K562 (cell line): ENCODE results near the gene CCDC90B. TPM values are rescaled to one million over a fixed set of nuclear protein-coding genes. Genes with fewer than 3 reads are reported as not detected.

Experiments
- CBX2 ChIP-seq: fragments of 200-600 bp; sonication (generic); IDR thresholded peaks from one replicate; pipeline ENCODE4 v1.6.1; 2012; ENCODE audit warnings: mild to moderate bottlenecking, low read length, inconsistent platforms; ENCODE audit not compliant: insufficient read depth, poor library complexity, severe bottlenecking
- COPS2 ChIP-seq: fragments of 450-650 bp; conservative IDR thresholded peaks from 2 replicates; pipeline ENCODE4 v1.6.1; 2016; ENCODE audit warnings: mild to moderate bottlenecking, moderate library complexity
- ESRRB ChIP-seq: fragments of 250-450 bp; sonication (Bioruptor Pico); IDR thresholded peaks from 2 replicates; pipeline ENCODE4 v1.5.0; 2020; ENCODE audit warnings: mild to moderate bottlenecking, moderate library complexity, borderline replicate concordance
- HMG20B ChIP-seq: fragments of 250-450 bp; sonication (Bioruptor Pico); IDR thresholded peaks from 2 replicates; pipeline ENCODE4 v1.5.0; 2021; ENCODE audit warnings: mild to moderate bottlenecking
- HNRNPLL ChIP-seq: fragments of 200-400 bp; formaldehyde crosslinking; IDR thresholded peaks from 2 replicates; pipeline ENCODE4 v1.6.1; 2017; ENCODE audit warnings: low read length, low read depth, mild to moderate bottlenecking; ENCODE audit not compliant: poor library complexity, severe bottlenecking
- JUND ChIP-seq, 2 experiments: IDR thresholded peaks; 2 replicates in 1 of 2; 3 replicates in 1 of 2; pipeline ENCODE4 v1.6.1; 2011; ENCODE audit warnings: borderline replicate concordance in 2 of 2, low read depth in 2 of 2, low read length in 2 of 2, improper control_type of control experiment in 1 of 2, missing biosample characterization in 1 of 2, missing genetic modification characterization in 1 of 2, missing genetic modification reagents in 1 of 2
- PHB2 ChIP-seq: fragments of 450-650 bp; IDR thresholded peaks from 2 replicates; pipeline ENCODE4 v1.6.1; 2017; ENCODE audit warnings: low read depth
- SIX5 ChIP-seq, 2 experiments: IDR thresholded peaks; 2 replicates each; pipeline ENCODE4 v1.6.1; 2011; ENCODE audit warnings: low read length in 2 of 2, borderline replicate concordance in 1 of 2, low read depth in 1 of 2, mild to moderate bottlenecking in 1 of 2, moderate library complexity in 1 of 2; ENCODE audit not compliant: insufficient read depth in 1 of 2
- ZFX ChIP-seq: sonication (generic); formaldehyde crosslinking; IDR thresholded peaks from 2 replicates; pipeline ENCODE4 v1.8.0; 2022; ENCODE audit warnings: mild to moderate bottlenecking, missing genetic modification reagents, moderate library complexity
- polyA plus RNA-seq, 8 experiments: library from polyadenylated mRNA; depleted of rRNA in 4 of 8; stranded (reverse) in 5 of 8; unstranded in 3 of 8; fragments of >200 nt; fragmentation: Nextera tagmentation in 2 of 8; fragmentation: Illumina TruSeq in 1 of 8; extraction: Ambion mirVana in 2 of 8; extraction: Trizol in 1 of 8; gene quantifications; 2 replicates each; pipeline versions ENCODE4 v1.2.1 to v1.2.3, GENCODE V29; 2011 to 2014; ENCODE audit warnings: inconsistent platforms in 1 of 8, missing spikeins in 1 of 8
- total RNA-seq, 7 experiments: library from RNA; depleted of rRNA in 6 of 7; stranded (reverse); fragments of >200 nt in 6 of 7; fragmentation: Illumina TruSeq in 2 of 7; extraction: Trizol in 2 of 7; gene quantifications; 2 replicates each; pipeline versions ENCODE4 v1.2.1 to v1.2.3, GENCODE V29; 2011 to 2021; ENCODE audit warnings: low replicate concordance in 1 of 7
- TF ChIP-seq, protein P1 (sequence below): fragments of 250-450 bp; sonication (Bioruptor Pico); IDR thresholded peaks from 2 replicates; pipeline ENCODE4 v1.4.0; 2020

CCDC90B gene
- total and polyA plus RNA-seq, 9 of the 15 experiments (the other 6 are each of a cell fraction or from before 2014, with no cell fraction given), result 26.6 to 63.6 (median 51.8) TPM

DNA sequence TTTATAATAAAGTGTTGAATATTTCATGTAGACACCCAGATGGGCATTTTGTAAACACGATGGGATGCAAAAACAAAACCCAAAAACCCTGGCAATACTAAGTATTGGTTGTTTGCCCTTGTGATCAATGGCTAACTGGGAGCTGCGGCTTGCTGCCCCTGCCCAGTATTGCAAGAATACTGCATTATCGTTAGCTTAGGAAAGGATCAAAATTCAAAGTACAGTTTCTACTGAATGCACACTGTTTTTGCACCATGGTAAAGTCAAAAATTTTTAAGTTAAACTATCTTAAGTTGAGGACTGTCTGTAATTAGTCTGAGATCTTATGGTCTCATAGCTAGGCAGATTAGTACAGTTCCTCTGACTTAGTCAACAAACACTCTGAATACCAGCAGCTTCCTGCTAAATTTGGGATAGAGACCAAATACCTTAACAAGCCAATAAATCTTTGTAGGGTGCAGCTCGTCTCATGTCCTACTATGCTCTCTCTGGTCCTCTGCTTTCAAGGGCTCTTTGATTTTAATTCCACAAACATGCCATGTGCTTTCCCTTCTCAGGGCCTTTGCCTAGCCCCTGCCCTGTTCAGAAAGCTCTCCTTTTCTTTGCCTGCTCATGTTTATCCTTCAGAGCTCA, 4.0 kb downstream of the CCDC90B start (continued):
- TF ChIP-seq, protein P1, sequence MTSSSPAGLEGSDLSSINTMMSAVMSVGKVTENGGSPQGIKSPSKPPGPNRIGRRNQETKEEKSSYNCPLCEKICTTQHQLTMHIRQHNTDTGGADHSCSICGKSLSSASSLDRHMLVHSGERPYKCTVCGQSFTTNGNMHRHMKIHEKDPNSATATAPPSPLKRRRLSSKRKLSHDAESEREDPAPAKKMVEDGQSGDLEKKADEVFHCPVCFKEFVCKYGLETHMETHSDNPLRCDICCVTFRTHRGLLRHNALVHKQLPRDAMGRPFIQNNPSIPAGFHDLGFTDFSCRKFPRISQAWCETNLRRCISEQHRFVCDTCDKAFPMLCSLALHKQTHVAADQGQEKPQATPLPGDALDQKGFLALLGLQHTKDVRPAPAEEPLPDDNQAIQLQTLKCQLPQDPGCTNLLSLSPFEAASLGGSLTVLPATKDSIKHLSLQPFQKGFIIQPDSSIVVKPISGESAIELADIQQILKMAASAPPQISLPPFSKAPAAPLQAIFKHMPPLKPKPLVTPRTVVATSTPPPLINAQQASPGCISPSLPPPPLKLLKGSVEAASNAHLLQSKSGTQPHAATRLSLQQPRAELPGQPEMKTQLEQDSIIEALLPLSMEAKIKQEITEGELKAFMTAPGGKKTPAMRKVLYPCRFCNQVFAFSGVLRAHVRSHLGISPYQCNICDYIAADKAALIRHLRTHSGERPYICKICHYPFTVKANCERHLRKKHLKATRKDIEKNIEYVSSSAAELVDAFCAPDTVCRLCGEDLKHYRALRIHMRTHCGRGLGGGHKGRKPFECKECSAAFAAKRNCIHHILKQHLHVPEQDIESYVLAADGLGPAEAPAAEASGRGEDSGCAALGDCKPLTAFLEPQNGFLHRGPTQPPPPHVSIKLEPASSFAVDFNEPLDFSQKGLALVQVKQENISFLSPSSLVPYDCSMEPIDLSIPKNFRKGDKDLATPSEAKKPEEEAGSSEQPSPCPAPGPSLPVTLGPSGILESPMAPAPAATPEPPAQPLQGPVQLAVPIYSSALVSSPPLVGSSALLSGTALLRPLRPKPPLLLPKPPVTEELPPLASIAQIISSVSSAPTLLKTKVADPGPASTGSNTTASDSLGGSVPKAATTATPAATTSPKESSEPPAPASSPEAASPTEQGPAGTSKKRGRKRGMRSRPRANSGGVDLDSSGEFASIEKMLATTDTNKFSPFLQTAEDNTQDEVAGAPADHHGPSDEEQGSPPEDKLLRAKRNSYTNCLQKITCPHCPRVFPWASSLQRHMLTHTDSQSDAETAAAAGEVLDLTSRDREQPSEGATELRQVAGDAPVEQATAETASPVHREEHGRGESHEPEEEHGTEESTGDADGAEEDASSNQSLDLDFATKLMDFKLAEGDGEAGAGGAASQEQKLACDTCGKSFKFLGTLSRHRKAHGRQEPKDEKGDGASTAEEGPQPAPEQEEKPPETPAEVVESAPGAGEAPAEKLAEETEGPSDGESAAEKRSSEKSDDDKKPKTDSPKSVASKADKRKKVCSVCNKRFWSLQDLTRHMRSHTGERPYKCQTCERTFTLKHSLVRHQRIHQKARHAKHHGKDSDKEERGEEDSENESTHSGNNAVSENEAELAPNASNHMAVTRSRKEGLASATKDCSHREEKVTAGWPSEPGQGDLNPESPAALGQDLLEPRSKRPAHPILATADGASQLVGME (CRISPR knock-in tag), result no peak
- TF ChIP-seq SIX5 (IDR thresholded peaks at IDR 0.05; ENCODE audit: borderline replicate concordance in 1 of 2, insufficient read depth in 1 of 2, low read depth in 1 of 2, low read length in 2 of 2) (no peak), JUND (IDR thresholded peaks at IDR 0.05; ENCODE audit: borderline replicate concordance, low read depth, low read length) (no peak), JUND (tag; IDR thresholded peaks at IDR 0.05; ENCODE audit: borderline replicate concordance, low read depth, low read length) (no peak), ESRRB (CRISPR knock-in tag) (no peak), ZFX (no peak), COPS2 (no peak), HMG20B (CRISPR knock-in tag) (no peak), PHB2 (no peak), HNRNPLL (no peak), CBX2 (no peak)
